ENCODE measurements around the gene ADAMTSL5.
A peak's percentile ranks its signal among the peaks of the same experiment; 100 is the strongest.

GRCh38 chr19:1455336-1456120 lies 57.3 kb downstream of the ADAMTSL5 start:
- peak; percentile 10 for TF ChIP-seq POLR2A (IDR thresholded peaks at IDR 0.05; ENCODE audit: low read length)
- TF ChIP-seq GATA1 (IDR thresholded peaks at IDR 0.05; ENCODE audit: low read depth, low read length): no peak
